Skeletal muscle tissue (tissue), 4 donors: ENCODE results near the gene P4HB. TPM values are rescaled to one million over a fixed set of nuclear protein-coding genes. Genes with fewer than 3 reads are reported as not detected.

Source experiments
- H3K27ac ChIP-seq: one replicate; pipeline ENCODE4 v1.7.0; 2013; ENCODE audit warnings: mild to moderate bottlenecking, low read depth, low read length, inconsistent platforms
- H3K27me3 ChIP-seq, 3 donors: one replicate each; pipeline ENCODE4 v1.7.0; 2013; ENCODE audit warnings: low read length in 3 of 3; ENCODE audit not compliant: control insufficient read depth in 3 of 3, insufficient read depth in 3 of 3
- H3K36me3 ChIP-seq, 3 donors: one replicate each; pipeline ENCODE4 v1.7.0; 2013; ENCODE audit warnings: low read length in 3 of 3; ENCODE audit not compliant: control insufficient read depth in 3 of 3, insufficient read depth in 3 of 3
- H3K4me1 ChIP-seq, 3 donors: one replicate each; pipeline ENCODE4 v1.7.0; 2013; ENCODE audit warnings: low read length in 3 of 3, mild to moderate bottlenecking in 3 of 3; ENCODE audit not compliant: control insufficient read depth in 3 of 3, insufficient read depth in 3 of 3
- H3K4me3 ChIP-seq, 3 donors: one replicate each; pipeline ENCODE4 v1.7.0; 2013; ENCODE audit warnings: low read length in 3 of 3
- H3K9ac ChIP-seq, 3 donors: one replicate each; pipeline ENCODE4 v1.7.0; 2013; ENCODE audit warnings: low read length in 3 of 3, mild to moderate bottlenecking in 3 of 3, moderate library complexity in 2 of 3, low read depth in 1 of 3
- H3K9me3 ChIP-seq, 3 donors: one replicate each; pipeline ENCODE4 v1.7.0; 2013; ENCODE audit warnings: low read length in 3 of 3; ENCODE audit not compliant: control insufficient read depth in 3 of 3
- total RNA-seq: library from RNA; depleted of rRNA; stranded (reverse); fragments of >200 nt; gene quantifications from one replicate; pipeline ENCODE4 v1.2.3, GENCODE V29; 2014
- donor health status: Osteomylitis.

The P4HB gene
- total RNA-seq, 1 donor from 2014 or later, result 264 TPM

DNA sequence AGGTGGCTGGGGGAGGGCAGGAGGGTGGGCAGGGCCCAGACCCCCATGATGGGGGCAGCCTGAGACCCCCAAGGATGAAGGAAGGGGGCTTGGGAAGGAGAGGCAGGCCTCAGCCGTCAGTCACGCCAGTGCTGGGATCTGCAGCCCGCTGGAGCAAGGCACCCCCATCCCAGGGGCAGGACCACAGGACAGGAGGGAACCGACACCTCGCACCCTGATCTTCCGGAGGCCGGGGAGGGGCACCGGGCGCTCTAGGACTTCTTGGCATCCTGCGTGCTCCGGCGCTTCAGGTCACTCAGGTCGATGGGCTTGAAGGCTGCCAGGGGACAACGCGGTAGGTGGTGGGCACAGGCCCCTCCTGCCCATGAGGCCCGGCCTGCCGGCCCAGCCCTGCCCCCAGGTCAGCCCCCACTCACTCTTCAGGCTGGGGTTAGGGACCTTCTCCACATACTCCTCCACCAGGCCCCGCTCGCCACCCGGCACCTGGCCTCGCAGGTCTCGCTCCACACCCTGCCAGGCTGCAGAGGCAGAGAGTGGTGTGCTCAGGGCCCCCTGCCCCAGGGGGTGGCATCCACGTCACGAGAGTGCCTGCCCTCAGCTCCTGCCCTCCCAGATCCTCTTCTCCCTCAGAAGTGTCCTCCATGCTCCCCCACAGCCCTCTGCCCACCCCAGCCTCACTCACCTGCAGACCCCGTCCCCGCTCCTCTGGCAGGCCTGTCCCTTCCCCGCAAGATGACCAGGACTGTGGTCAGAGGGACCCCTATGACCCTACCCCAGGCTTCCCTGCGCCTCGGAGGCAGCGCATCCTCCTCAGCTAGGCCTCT, 37.1 kb downstream of the P4HB start:
- peaks cover 0 to 4% (median 4%) of the 10 kb centered on the region in 3 donors for H3K27me3 ChIP-seq
- peak overlapping the region in 1 of 3 donors; percentile 75 for H3K9ac ChIP-seq
- H3K4me1 ChIP-seq, result peaks cover 30 to 50% (median 41%) of the 10 kb centered on the region in 3 donors
- H3K4me3 ChIP-seq, result no peak overlapping the region
- H3K9me3 ChIP-seq, result no peaks in the 10 kb centered on the region
- peaks cover 0 to 3% (median 0%) of the 10 kb centered on the region in 3 donors for H3K36me3 ChIP-seq
- peak overlapping the region; percentile 85 for H3K27ac ChIP-seq

DNA sequence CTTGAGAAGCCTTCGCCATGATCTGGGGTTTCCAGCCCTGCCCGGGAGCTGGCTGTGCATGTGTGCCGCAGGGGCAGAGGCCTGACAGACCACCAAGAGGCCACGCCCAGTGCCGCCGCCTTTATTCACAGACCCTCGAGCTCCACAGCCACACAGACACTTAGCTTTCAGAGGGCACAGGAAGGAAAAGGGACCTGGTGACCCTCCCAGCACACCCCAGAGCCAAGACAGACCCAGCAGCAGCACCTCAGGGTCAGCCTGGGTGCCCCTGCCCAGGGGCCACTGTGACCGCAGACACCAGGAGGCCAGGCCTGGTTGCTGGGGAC, 38.1 kb downstream of the P4HB start:
- H3K9me3 ChIP-seq, result no peaks in the 10 kb centered on the region
- peaks cover 0 to 3% (median 0%) of the 10 kb centered on the region in 3 donors for H3K36me3 ChIP-seq
- H3K9ac ChIP-seq, result peak overlapping the region; percentile 55 to 75 (median 63)
- H3K27me3 ChIP-seq, result peaks cover 0 to 8% (median 4%) of the 10 kb centered on the region in 3 donors
- peak overlapping the region in 1 of 3 donors; percentile 41 for H3K4me3 ChIP-seq
- H3K27ac ChIP-seq, result peak overlapping the region; percentile 85
- H3K4me1 ChIP-seq, result peaks cover 30 to 50% (median 41%) of the 10 kb centered on the region in 3 donors

GRCh38 chr17:81821603-81822311, 38.6 kb downstream of the P4HB start:
- peak overlapping the region; percentile 55 to 78 (median 63) for H3K9ac ChIP-seq
- peak overlapping the region in 2 of 3 donors; percentile 15 to 52 for H3K4me3 ChIP-seq
- no peaks in the 10 kb centered on the region for H3K9me3 ChIP-seq
- H3K27ac ChIP-seq, result peak overlapping the region; percentile 85
- H3K4me1 ChIP-seq, result peaks cover 30 to 50% (median 41%) of the 10 kb centered on the region in 3 donors
- H3K36me3 ChIP-seq, result peaks cover 0 to 3% (median 0%) of the 10 kb centered on the region in 3 donors
- H3K27me3 ChIP-seq, result peaks cover 0 to 8% (median 4%) of the 10 kb centered on the region in 3 donors

DNA sequence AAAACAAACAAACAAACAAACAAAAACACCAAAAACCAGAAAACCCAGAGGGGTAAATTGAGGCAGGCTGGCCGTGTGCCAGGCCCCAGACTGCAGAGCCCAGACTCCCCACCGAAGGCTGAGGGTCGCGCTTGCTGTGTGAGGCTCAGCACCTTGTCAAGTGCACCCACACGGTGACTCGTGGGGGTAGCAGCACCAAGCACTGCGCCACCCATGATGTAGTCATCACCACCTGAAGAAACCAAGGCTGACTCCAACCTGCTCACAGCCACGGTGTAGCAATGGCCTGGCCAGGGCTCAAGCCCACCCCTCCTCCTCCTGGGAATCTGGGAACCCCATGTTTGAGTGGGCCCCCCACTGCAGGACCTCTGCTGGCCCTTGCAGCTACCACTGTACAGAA, 39.2 kb downstream of the P4HB start:
- Histone ChIP-seq H3K9me3 (no peaks in the 10 kb centered on the region), H3K27ac (peak overlapping the region; percentile 85), H3K36me3 (peaks cover 0 to 3% (median 0%) of the 10 kb centered on the region in 3 donors), H3K27me3 (peaks cover 0 to 8% (median 4%) of the 10 kb centered on the region in 3 donors), H3K4me3 (peak overlapping the region in 2 of 3 donors; percentile 15 to 52), H3K4me1 (peaks cover 30 to 48% (median 40%) of the 10 kb centered on the region in 3 donors), H3K9ac (peak overlapping the region in 2 of 3 donors; percentile 29 to 78)

- H3K9ac ChIP-seq, result no peak overlapping the region
- H3K27ac ChIP-seq, result no peak overlapping the region
- H3K4me1 ChIP-seq, result peaks cover 16 to 34% (median 26%) of the 10 kb centered on the region in 3 donors
- H3K9me3 ChIP-seq, result no peaks in the 10 kb centered on the region
- no peak overlapping the region for H3K4me3 ChIP-seq
- peaks cover 0 to 8% (median 6%) of the 10 kb centered on the region in 3 donors for H3K27me3 ChIP-seq
- H3K36me3 ChIP-seq, result peaks cover 0 to 3% (median 0%) of the 10 kb centered on the region in 3 donors
Observed at GRCh38 chr17:81819708-81820107, 40.6 kb downstream of the P4HB start.

DNA sequence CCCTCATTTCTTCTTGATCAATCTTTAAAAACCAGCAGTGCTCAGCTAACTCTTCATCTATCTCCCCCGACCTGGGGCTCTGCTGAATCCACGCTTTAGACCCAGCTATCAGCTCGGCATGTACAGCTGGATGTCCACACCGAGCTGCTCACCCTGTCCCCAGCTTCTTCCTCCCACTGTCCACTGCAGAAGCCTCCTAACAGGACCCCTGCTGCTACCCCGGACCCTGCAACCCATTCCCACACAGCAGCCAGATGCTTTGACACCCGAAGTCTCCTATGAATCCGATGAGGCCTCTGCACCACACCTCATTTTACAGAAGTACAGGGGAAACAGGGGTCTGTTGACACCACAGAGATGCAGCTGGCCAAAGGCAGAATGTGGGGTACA, 42.6 kb downstream of the P4HB start:
- Histone ChIP-seq H3K9ac (no peak overlapping the region), H3K4me3 (no peak overlapping the region), H3K4me1 (peaks cover 15 to 17% (median 16%) of the 10 kb centered on the region in 3 donors), H3K36me3 (no peaks in the 10 kb centered on the region), H3K9me3 (no peaks in the 10 kb centered on the region), H3K27me3 (peaks cover 6 to 8% (median 6%) of the 10 kb centered on the region in 3 donors), H3K27ac (no peak overlapping the region)

DNA sequence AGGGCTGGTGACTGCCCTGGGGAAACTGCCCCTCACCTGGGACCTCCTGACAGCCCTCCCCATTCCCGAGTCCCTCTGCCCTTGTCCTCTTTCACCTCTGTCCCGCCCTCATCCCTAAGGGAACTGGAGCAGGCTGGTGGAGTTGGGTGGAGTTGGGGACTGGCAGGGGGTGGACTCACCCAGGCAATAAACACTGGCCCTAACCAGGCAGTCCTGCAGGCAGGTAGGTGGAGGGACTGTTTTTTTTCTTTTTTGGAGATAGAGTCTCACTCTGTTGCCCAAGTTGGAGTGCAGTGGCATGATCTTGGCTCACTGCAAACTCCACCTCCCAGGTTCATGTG, 44.7 kb downstream of the P4HB start:
- H3K9me3 ChIP-seq, result no peaks in the 10 kb centered on the region
- H3K27ac ChIP-seq, result no peak overlapping the region
- H3K4me1 ChIP-seq, result no peaks in the 10 kb centered on the region
- H3K9ac ChIP-seq, result no peak overlapping the region
- H3K4me3 ChIP-seq, result no peak overlapping the region
- H3K27me3 ChIP-seq, result peaks cover 17 to 20% (median 20%) of the 10 kb centered on the region in 3 donors
- no peaks in the 10 kb centered on the region for H3K36me3 ChIP-seq

- H3K27me3 ChIP-seq, result peaks cover 24 to 26% (median 26%) of the 10 kb centered on the region in 3 donors
Observed at GRCh38 chr17:81814748-81815645, 45.3 kb downstream of the P4HB start.

DNA sequence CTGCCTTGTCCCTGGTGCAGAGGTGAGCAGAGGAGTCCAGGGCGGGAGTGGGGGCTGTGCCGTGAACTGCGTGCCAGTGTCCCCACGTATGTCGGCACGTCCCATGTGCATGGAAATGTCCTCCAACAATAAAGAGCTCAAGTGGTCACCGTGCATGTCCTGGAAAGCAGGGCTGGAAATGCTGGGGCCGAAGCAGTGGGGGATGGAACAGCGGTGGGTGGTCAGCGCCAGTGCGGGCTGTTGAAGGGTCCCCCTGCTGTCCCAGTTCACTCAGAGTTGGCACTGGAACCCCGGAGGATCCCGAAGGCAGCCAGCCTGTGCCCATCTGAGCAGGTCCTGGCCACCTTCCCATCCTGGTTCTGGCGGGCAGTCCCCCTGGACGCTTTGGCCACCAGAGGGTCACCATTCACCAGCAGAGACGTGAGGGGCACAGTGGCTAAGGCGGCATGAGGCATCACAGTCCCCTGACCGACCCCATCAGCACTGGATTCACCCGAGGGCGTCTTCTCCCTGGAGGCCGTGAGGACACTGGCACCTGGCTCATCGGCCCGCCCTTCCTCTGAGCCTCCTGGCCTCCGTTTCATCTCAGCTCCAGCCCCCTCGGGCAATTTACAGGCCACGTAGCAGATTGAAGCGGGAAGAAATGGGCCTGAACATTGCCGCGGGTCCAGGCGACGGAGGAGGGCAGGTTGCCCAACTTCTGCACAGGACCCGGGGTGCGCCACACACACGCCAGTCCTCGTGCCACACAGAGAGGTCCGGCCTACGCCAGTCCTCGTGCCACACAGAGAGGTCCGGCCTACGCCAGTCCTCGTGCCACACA, 46.3 kb downstream of the P4HB start:
- Histone ChIP-seq H3K9ac (no peak overlapping the region), H3K4me3 (no peak overlapping the region), H3K27me3 (peaks cover 30 to 35% (median 32%) of the 10 kb centered on the region in 3 donors), H3K4me1 (no peaks in the 10 kb centered on the region), H3K27ac (no peak overlapping the region), H3K9me3 (no peaks in the 10 kb centered on the region), H3K36me3 (no peaks in the 10 kb centered on the region)

More at GRCh38 chr17:81814748-81815645, 45.3 kb downstream of the P4HB start:
- H3K27ac ChIP-seq, result no peak overlapping the region
- H3K4me1 ChIP-seq, result no peaks in the 10 kb centered on the region
- H3K9me3 ChIP-seq, result no peaks in the 10 kb centered on the region
- no peaks in the 10 kb centered on the region for H3K36me3 ChIP-seq
- H3K9ac ChIP-seq, result no peak overlapping the region
- no peak overlapping the region for H3K4me3 ChIP-seq
